HFFc6 (cell line): ENCODE results near the gene HIPK2. TPM values are rescaled to one million over a fixed set of nuclear protein-coding genes. Genes with fewer than 3 reads are reported as not detected.
"Not testable (repeated sequence)": the region's sequence is repeated elsewhere in the genome, so short reads cannot be mapped to it uniquely, and the experiment has no call there.

Source experiments
- DNase-seq: peaks from one replicate; pipeline ENCODE4 v3.0.0-alpha.2; 2018
- H3K27ac Mint-ChIP-seq: 2 replicates; pipeline ENCODE4 v1.8.0; 2020; ENCODE audit warnings: mild to moderate bottlenecking, mixed read lengths
- H3K27me3 Mint-ChIP-seq: 2 replicates; pipeline ENCODE4 v1.8.0; 2021; ENCODE audit warnings: mild to moderate bottlenecking, moderate library complexity, mixed read lengths; ENCODE audit not compliant: insufficient read depth
- H3K36me3 Mint-ChIP-seq: 2 replicates; pipeline ENCODE4 v1.8.0; 2021; ENCODE audit warnings: low read depth, mixed read lengths
- H3K4me1 Mint-ChIP-seq: 2 replicates; pipeline ENCODE4 v1.8.0; 2020; ENCODE audit warnings: low read depth, mixed read lengths
- H3K4me3 Mint-ChIP-seq: 2 replicates; pipeline ENCODE4 v1.8.0; 2020; ENCODE audit warnings: mild to moderate bottlenecking, moderate library complexity, mixed read lengths
- H3K9me3 Mint-ChIP-seq: 2 replicates; pipeline ENCODE4 v1.8.0; 2020; ENCODE audit warnings: mild to moderate bottlenecking, mixed read lengths
- CTCF ChIP-seq: fragments of 200-600 bp; sonication (generic); IDR thresholded peaks from 2 replicates; pipeline ENCODE4 v1.5.0; 2021; ENCODE audit warnings: antibody characterized with exemption, mild to moderate bottlenecking
- total RNA-seq, 6 experiments: library from RNA; stranded (reverse); fragmentation: NEBNext Ultra II Directional; extraction: Animal tissue kit (Norgen Biotek cat#: 25700); gene quantifications; 2 replicates in 1 of 6; 3 replicates in 5 of 6; pipeline ENCODE4 v1.2.3, GENCODE V29; 2021

HIPK2 gene
- total RNA-seq, 6 experiments from 2014 or later: 14.6 to 33.4 (median 31.4) TPM

- H3K9me3 Mint-ChIP-seq: no peaks in the 10 kb centered on the region
- no peak overlapping the region for H3K4me3 Mint-ChIP-seq
- no peaks in the 10 kb centered on the region for H3K4me1 Mint-ChIP-seq
- DNase-seq: no peak
- H3K27me3 Mint-ChIP-seq: peaks cover 28% of the 10 kb centered on the region
- TF ChIP-seq CTCF: no peak
- H3K36me3 Mint-ChIP-seq: peaks cover 9% of the 10 kb centered on the region; the same call in 1 of the 2 replicates
- no peak overlapping the region for H3K27ac Mint-ChIP-seq
Measured at GRCh38 chr7:139560678-139561077, 217.1 kb downstream of the HIPK2 start.

- Mint-ChIP-seq H3K36me3 (peaks cover 9% of the 10 kb centered on the region; the same call in 1 of the 2 replicates), H3K4me3 (no peak overlapping the region), H3K4me1 (no peaks in the 10 kb centered on the region), H3K27me3 (peaks cover 28% of the 10 kb centered on the region), H3K9me3 (no peaks in the 10 kb centered on the region), H3K27ac (no peak overlapping the region)
- DNase-seq: no peak
- no peak for TF ChIP-seq CTCF
Measured at GRCh38 chr7:139560199-139560598, 217.6 kb downstream of the HIPK2 start.

GRCh38 chr7:139559364-139560105 lies 218.3 kb downstream of the HIPK2 start:
- Mint-ChIP-seq H3K27ac (no peak overlapping the region), H3K36me3 (peaks cover 9% of the 10 kb centered on the region; the same call in 1 of the 2 replicates), H3K27me3 (peaks cover 28% of the 10 kb centered on the region)

GRCh38 chr7:139557857-139558581 lies 219.8 kb downstream of the HIPK2 start:
- Mint-ChIP-seq H3K27ac (no peak overlapping the region), H3K36me3 (peaks cover 9% of the 10 kb centered on the region; the same call in 1 of the 2 replicates), H3K9me3 (no peaks in the 10 kb centered on the region), H3K4me3 (no peak overlapping the region), H3K27me3 (peaks cover 28% of the 10 kb centered on the region), H3K4me1 (0 out of 2 replicates have a peak, but pooled peaks cover 6% of the 10 kb centered on the region)
- TF ChIP-seq CTCF: peak; percentile 31
- no peak for DNase-seq

More at GRCh38 chr7:139559364-139560105, 218.3 kb downstream of the HIPK2 start:
- no peak for TF ChIP-seq CTCF
- Mint-ChIP-seq H3K4me3 (no peak overlapping the region), H3K4me1 (no peaks in the 10 kb centered on the region), H3K9me3 (no peaks in the 10 kb centered on the region)
- no peak for DNase-seq

- not testable (repeated sequence) for H3K36me3 Mint-ChIP-seq, DNase-seq, H3K4me3 Mint-ChIP-seq, H3K9me3 Mint-ChIP-seq, H3K27ac Mint-ChIP-seq
- H3K4me1 Mint-ChIP-seq: peaks cover 12% of the 10 kb centered on the region; the same call in 1 of the 2 replicates
- H3K27me3 Mint-ChIP-seq: peaks cover 24% of the 10 kb centered on the region; the same call in 1 of the 2 replicates
Measured at GRCh38 chr7:139553991-139554700, 223.7 kb downstream of the HIPK2 start.
